GM23338 (cell line): ENCODE results near the gene KCNMA1. TPM values are rescaled to one million over a fixed set of nuclear protein-coding genes. Genes with fewer than 3 reads are reported as not detected.

Experiments used
- ATAC-seq: fragments of 200-7000 bp; cut with Tn5 transposase; 3 replicates; pipeline ENCODE4 v1.9.1; 2020
- DNase-seq: peaks from one replicate; pipeline ENCODE4 v3.0.0-alpha.2; 2015; ENCODE audit warnings: low spot score
- H2AFZ ChIP-seq: fragments of 200-600 bp; sonication (generic); 2 replicates; pipeline ENCODE4 v1.8.0; 2016; ENCODE audit warnings: antibody characterized with exemption, mild to moderate bottlenecking, moderate library complexity
- H3F3A ChIP-seq: fragments of 200-600 bp; sonication (generic); replicated peaks from 2 replicates; pipeline ENCODE4 v1.8.0; 2017; ENCODE audit warnings: antibody characterized with exemption, mixed run types, low read depth
- H3K27ac ChIP-seq: fragments of 200-600 bp; sonication (generic); 2 replicates; pipeline ENCODE4 v1.6.1; 2016; ENCODE audit warnings: low read depth
- H3K27me3 ChIP-seq: fragments of 200-600 bp; sonication (generic); 2 replicates; pipeline ENCODE4 v1.8.0; 2016; ENCODE audit warnings: mild to moderate bottlenecking, mixed run types, moderate library complexity; ENCODE audit not compliant: insufficient read depth
- H3K36me3 ChIP-seq: fragments of 200-600 bp; sonication (generic); 2 replicates; pipeline ENCODE4 v1.8.0; 2016; ENCODE audit warnings: mild to moderate bottlenecking; ENCODE audit not compliant: insufficient read depth
- H3K4me1 ChIP-seq: fragments of 200-600 bp; sonication (generic); 2 replicates; pipeline ENCODE4 v1.8.0; 2016; ENCODE audit warnings: mild to moderate bottlenecking, moderate library complexity; ENCODE audit not compliant: insufficient read depth
- H3K4me2 ChIP-seq: fragments of 200-600 bp; sonication (generic); 2 replicates; pipeline ENCODE4 v1.7.1; 2017; ENCODE audit warnings: mixed run types
- H3K4me3 ChIP-seq: fragments of 200-600 bp; sonication (generic); 2 replicates; pipeline ENCODE4 v1.6.1; 2016; ENCODE audit warnings: mixed run types
- H3K79me2 ChIP-seq: fragments of 200-600 bp; sonication (generic); replicated peaks from 2 replicates; pipeline ENCODE4 v1.8.0; 2017; ENCODE audit warnings: mild to moderate bottlenecking; ENCODE audit not compliant: insufficient read depth
- H3K9me2 ChIP-seq: fragments of 200-600 bp; sonication (generic); 2 replicates; pipeline ENCODE4 v1.8.0; 2017; ENCODE audit not compliant: insufficient read depth
- H4K20me1 ChIP-seq: fragments of 200-600 bp; sonication (generic); replicated peaks from 2 replicates; pipeline ENCODE4 v1.8.0; 2017; ENCODE audit warnings: mild to moderate bottlenecking; ENCODE audit not compliant: insufficient read depth
- H3K27ac Mint-ChIP-seq: 2 replicates; pipeline ENCODE4 v1.8.0; 2020; ENCODE audit warnings: inconsistent platforms, mild to moderate bottlenecking, moderate library complexity, mixed read lengths
- H3K27me3 Mint-ChIP-seq: 3 replicates; pipeline ENCODE4 v1.8.0; 2022; ENCODE audit warnings: low read depth, mild to moderate bottlenecking, moderate library complexity, mixed read lengths, inconsistent platforms; ENCODE audit not compliant: insufficient read depth, poor library complexity
- H3K36me3 Mint-ChIP-seq: 3 replicates; pipeline ENCODE4 v1.8.0; 2021; ENCODE audit warnings: low read depth, mild to moderate bottlenecking, inconsistent platforms, moderate library complexity, mixed read lengths
- H3K4me1 Mint-ChIP-seq: 3 replicates; pipeline ENCODE4 v1.8.0; 2020; ENCODE audit warnings: mild to moderate bottlenecking, inconsistent platforms, mixed read lengths
- H3K4me3 Mint-ChIP-seq: 3 replicates; pipeline ENCODE4 v1.8.0; 2021; ENCODE audit warnings: moderate library complexity, mild to moderate bottlenecking, inconsistent platforms, mixed read lengths
- H3K9me3 Mint-ChIP-seq: 3 replicates; pipeline ENCODE4 v1.8.0; 2020; ENCODE audit warnings: moderate library complexity, mild to moderate bottlenecking, inconsistent platforms, mixed read lengths
- CREB1 ChIP-seq: fragments of 250-450 bp; sonication (Bioruptor Pico); IDR thresholded peaks from 2 replicates; pipeline ENCODE4 v1.5.0; 2020; ENCODE audit warnings: low read depth, mild to moderate bottlenecking, moderate library complexity
- EZH2 ChIP-seq: fragments of 200-600 bp; sonication (generic); IDR thresholded peaks from one replicate; pipeline ENCODE4 v1.8.0; 2017; ENCODE audit warnings: antibody characterized with exemption, mild to moderate bottlenecking, low read depth; ENCODE audit not compliant: unreplicated experiment
- EZH2phosphoT487 ChIP-seq: fragments of 200-600 bp; sonication (generic); IDR thresholded peaks from one replicate; pipeline ENCODE4 v1.8.1; 2018; ENCODE audit warnings: antibody characterized with exemption; ENCODE audit not compliant: unreplicated experiment
- JUNB ChIP-seq: IDR thresholded peaks from one replicate; pipeline ENCODE4 v1.6.1; 2016; ENCODE audit warnings: antibody characterized with exemption; ENCODE audit not compliant: unreplicated experiment
- POLR2AphosphoS5 ChIP-seq: IDR thresholded peaks from 2 replicates; pipeline ENCODE4 v1.6.1; 2016; ENCODE audit warnings: antibody characterized with exemption, low read depth
- STAT1 ChIP-seq: IDR thresholded peaks from one replicate; pipeline ENCODE4 v1.6.1; 2016; ENCODE audit warnings: antibody characterized with exemption; ENCODE audit not compliant: unreplicated experiment
- ZNF114 ChIP-seq: fragments of 250-450 bp; sonication (Bioruptor Pico); IDR thresholded peaks from 2 replicates; pipeline ENCODE4 v1.5.0; 2020; ENCODE audit warnings: mild to moderate bottlenecking, moderate library complexity
- ZNF331 ChIP-seq: fragments of 250-450 bp; sonication (Bioruptor Pico); IDR thresholded peaks from 2 replicates; pipeline ENCODE4 v1.5.0; 2020; ENCODE audit warnings: low read depth, mild to moderate bottlenecking, moderate library complexity
- polyA plus RNA-seq: library from polyadenylated mRNA; unstranded; fragments of >200 nt; fragmentation: Nextera tagmentation; extraction: Ambion mirVana; gene quantifications from 2 replicates; pipeline ENCODE4 v1.2.1, GENCODE V29; 2016
- total RNA-seq: library from RNA; depleted of rRNA; stranded (reverse); fragments of >200 nt; shearing (Covaris generic); gene quantifications from 2 replicates; pipeline ENCODE4 v1.2.3, GENCODE V29; 2014
- TF ChIP-seq, protein P1 (sequence below), 2 experiments: fragments of 200-600 bp in 1 of 2; sonication (generic) in 1 of 2; conservative IDR thresholded peaks; 2 replicates each; pipeline versions ENCODE4 v1.5.1 to v1.6.1; 2016 to 2017; ENCODE audit warnings: antibody characterized with exemption in 2 of 2, low read depth in 2 of 2, mild to moderate bottlenecking in 2 of 2, moderate library complexity in 1 of 2
- TF ChIP-seq, protein P2 (sequence below): IDR thresholded peaks from 2 replicates; pipeline ENCODE4 v1.6.1; 2016; ENCODE audit warnings: antibody characterized with exemption
- TF ChIP-seq, protein P3 (sequence below): IDR thresholded peaks from one replicate; pipeline ENCODE4 v1.6.1; 2018; ENCODE audit warnings: antibody characterized with exemption; ENCODE audit not compliant: unreplicated experiment
- TF ChIP-seq, protein P4 (sequence below): fragments of 250-450 bp; sonication (Bioruptor Pico); IDR thresholded peaks from 2 replicates; pipeline ENCODE4 v1.5.0; 2020; ENCODE audit warnings: mild to moderate bottlenecking, moderate library complexity

Gene KCNMA1
- total and polyA plus RNA-seq, 2 experiments from 2014 or later: 8.2 to 9.0 TPM

DNA sequence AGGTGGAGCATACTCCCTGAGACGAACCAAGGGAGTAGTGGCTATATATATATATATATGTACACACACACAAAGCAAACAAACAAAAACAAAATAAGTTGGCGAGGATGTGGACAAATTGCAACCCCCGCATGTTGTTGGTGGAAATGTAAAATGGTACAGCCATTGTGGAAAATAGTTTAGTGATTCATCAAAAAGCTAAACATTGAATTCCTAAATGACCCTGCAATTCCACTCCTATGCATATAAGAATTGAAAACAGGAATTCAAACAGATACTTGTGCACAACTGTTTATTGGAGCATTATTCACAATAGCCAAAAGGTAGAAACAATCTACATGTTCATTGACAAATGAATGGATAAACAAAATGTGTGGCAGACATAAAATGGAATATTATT is 407.9 kb downstream of the KCNMA1 start (continued):
- TF ChIP-seq, protein P1, sequence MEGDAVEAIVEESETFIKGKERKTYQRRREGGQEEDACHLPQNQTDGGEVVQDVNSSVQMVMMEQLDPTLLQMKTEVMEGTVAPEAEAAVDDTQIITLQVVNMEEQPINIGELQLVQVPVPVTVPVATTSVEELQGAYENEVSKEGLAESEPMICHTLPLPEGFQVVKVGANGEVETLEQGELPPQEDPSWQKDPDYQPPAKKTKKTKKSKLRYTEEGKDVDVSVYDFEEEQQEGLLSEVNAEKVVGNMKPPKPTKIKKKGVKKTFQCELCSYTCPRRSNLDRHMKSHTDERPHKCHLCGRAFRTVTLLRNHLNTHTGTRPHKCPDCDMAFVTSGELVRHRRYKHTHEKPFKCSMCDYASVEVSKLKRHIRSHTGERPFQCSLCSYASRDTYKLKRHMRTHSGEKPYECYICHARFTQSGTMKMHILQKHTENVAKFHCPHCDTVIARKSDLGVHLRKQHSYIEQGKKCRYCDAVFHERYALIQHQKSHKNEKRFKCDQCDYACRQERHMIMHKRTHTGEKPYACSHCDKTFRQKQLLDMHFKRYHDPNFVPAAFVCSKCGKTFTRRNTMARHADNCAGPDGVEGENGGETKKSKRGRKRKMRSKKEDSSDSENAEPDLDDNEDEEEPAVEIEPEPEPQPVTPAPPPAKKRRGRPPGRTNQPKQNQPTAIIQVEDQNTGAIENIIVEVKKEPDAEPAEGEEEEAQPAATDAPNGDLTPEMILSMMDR (conservative IDR thresholded peaks at IDR 0.05; ENCODE audit: low read depth in 2 of 2): no peak
- no peak for TF ChIP-seq ZNF114 (CRISPR knock-in tag)
- no peak for TF ChIP-seq EZH2
- TF ChIP-seq, protein P2, sequence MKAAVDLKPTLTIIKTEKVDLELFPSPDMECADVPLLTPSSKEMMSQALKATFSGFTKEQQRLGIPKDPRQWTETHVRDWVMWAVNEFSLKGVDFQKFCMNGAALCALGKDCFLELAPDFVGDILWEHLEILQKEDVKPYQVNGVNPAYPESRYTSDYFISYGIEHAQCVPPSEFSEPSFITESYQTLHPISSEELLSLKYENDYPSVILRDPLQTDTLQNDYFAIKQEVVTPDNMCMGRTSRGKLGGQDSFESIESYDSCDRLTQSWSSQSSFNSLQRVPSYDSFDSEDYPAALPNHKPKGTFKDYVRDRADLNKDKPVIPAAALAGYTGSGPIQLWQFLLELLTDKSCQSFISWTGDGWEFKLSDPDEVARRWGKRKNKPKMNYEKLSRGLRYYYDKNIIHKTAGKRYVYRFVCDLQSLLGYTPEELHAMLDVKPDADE: no peak
- no peak for TF ChIP-seq ZNF331 (CRISPR knock-in tag)
- no peak for TF ChIP-seq STAT1
- no peak for TF ChIP-seq CREB1 (CRISPR knock-in tag)
- no peak for TF ChIP-seq JUNB
- TF ChIP-seq, protein P3, sequence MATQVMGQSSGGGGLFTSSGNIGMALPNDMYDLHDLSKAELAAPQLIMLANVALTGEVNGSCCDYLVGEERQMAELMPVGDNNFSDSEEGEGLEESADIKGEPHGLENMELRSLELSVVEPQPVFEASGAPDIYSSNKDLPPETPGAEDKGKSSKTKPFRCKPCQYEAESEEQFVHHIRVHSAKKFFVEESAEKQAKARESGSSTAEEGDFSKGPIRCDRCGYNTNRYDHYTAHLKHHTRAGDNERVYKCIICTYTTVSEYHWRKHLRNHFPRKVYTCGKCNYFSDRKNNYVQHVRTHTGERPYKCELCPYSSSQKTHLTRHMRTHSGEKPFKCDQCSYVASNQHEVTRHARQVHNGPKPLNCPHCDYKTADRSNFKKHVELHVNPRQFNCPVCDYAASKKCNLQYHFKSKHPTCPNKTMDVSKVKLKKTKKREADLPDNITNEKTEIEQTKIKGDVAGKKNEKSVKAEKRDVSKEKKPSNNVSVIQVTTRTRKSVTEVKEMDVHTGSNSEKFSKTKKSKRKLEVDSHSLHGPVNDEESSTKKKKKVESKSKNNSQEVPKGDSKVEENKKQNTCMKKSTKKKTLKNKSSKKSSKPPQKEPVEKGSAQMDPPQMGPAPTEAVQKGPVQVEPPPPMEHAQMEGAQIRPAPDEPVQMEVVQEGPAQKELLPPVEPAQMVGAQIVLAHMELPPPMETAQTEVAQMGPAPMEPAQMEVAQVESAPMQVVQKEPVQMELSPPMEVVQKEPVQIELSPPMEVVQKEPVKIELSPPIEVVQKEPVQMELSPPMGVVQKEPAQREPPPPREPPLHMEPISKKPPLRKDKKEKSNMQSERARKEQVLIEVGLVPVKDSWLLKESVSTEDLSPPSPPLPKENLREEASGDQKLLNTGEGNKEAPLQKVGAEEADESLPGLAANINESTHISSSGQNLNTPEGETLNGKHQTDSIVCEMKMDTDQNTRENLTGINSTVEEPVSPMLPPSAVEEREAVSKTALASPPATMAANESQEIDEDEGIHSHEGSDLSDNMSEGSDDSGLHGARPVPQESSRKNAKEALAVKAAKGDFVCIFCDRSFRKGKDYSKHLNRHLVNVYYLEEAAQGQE: no peak
- no peak for TF ChIP-seq POLR2AphosphoS5
- TF ChIP-seq EZH2phosphoT487: no peak

DNA sequence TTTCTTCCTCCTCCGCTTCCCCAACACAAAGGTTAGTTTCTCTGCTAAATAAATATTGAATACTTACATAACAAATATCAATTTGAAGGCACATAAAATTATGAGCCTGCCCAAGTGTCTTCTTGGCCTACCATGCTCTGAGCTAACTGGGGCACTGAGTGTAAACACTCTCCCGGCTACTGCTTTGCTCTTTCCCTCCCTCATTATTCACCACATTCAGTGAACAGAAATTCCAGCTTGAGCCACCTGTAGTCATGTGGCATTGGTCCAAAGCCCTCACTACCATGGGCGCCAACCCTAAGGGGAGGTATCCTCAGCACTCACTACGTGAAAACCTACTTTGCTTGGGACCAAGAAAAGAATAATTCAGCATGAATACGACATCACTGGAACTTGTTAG is 409.0 kb downstream of the KCNMA1 start:
- ATAC-seq: no peak
- Mint-ChIP-seq H3K27me3 (no peaks in the 10 kb centered on the region), H3K9me3 (peaks cover 1% of the 10 kb centered on the region)
- TF ChIP-seq, protein P4, sequence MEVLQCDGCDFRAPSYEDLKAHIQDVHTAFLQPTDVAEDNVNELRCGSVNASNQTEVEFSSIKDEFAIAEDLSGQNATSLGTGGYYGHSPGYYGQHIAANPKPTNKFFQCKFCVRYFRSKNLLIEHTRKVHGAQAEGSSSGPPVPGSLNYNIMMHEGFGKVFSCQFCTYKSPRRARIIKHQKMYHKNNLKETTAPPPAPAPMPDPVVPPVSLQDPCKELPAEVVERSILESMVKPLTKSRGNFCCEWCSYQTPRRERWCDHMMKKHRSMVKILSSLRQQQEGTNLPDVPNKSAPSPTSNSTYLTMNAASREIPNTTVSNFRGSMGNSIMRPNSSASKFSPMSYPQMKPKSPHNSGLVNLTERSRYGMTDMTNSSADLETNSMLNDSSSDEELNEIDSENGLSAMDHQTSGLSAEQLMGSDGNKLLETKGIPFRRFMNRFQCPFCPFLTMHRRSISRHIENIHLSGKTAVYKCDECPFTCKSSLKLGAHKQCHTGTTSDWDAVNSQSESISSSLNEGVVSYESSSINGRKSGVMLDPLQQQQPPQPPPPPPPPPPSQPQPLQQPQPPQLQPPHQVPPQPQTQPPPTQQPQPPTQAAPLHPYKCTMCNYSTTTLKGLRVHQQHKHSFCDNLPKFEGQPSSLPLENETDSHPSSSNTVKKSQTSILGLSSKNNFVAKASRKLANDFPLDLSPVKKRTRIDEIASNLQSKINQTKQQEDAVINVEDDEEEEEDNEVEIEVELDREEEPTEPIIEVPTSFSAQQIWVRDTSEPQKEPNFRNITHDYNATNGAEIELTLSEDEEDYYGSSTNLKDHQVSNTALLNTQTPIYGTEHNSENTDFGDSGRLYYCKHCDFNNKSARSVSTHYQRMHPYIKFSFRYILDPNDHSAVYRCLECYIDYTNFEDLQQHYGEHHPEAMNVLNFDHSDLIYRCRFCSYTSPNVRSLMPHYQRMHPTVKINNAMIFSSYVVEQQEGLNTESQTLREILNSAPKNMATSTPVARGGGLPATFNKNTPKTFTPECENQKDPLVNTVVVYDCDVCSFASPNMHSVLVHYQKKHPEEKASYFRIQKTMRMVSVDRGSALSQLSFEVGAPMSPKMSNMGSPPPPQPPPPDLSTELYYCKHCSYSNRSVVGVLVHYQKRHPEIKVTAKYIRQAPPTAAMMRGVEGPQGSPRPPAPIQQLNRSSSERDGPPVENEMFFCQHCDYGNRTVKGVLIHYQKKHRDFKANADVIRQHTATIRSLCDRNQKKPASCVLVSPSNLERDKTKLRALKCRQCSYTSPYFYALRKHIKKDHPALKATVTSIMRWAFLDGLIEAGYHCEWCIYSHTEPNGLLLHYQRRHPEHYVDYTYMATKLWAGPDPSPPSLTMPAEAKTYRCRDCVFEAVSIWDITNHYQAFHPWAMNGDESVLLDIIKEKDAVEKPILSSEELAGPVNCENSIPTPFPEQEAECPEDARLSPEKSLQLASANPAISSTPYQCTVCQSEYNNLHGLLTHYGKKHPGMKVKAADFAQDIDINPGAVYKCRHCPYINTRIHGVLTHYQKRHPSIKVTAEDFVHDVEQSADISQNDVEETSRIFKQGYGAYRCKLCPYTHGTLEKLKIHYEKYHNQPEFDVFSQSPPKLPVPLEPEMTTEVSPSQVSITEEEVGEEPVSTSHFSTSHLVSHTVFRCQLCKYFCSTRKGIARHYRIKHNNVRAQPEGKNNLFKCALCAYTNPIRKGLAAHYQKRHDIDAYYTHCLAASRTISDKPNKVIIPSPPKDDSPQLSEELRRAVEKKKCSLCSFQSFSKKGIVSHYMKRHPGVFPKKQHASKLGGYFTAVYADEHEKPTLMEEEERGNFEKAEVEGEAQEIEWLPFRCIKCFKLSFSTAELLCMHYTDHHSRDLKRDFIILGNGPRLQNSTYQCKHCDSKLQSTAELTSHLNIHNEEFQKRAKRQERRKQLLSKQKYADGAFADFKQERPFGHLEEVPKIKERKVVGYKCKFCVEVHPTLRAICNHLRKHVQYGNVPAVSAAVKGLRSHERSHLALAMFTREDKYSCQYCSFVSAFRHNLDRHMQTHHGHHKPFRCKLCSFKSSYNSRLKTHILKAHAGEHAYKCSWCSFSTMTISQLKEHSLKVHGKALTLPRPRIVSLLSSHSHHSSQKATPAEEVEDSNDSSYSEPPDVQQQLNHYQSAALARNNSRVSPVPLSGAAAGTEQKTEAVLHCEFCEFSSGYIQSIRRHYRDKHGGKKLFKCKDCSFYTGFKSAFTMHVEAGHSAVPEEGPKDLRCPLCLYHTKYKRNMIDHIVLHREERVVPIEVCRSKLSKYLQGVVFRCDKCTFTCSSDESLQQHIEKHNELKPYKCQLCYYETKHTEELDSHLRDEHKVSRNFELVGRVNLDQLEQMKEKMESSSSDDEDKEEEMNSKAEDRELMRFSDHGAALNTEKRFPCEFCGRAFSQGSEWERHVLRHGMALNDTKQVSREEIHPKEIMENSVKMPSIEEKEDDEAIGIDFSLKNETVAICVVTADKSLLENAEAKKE (CRISPR knock-in tag): no peak
- TF ChIP-seq POLR2AphosphoS5 (no peak), CREB1 (CRISPR knock-in tag) (no peak)

More for the DNA sequence above, 409.0 kb downstream of the KCNMA1 start:
- H3K4me3 ChIP-seq: no peak overlapping the region
- H3K4me3 Mint-ChIP-seq: no peak overlapping the region
- no peaks in the 10 kb centered on the region for H4K20me1 ChIP-seq
- no peak overlapping the region for H3K27ac Mint-ChIP-seq
- DNase-seq: no peak
- H3K4me2 ChIP-seq: no peak overlapping the region
- no peaks in the 10 kb centered on the region for H3K9me2 ChIP-seq
- no peaks in the 10 kb centered on the region for H3K27me3 ChIP-seq
- no peaks in the 10 kb centered on the region for H3K36me3 ChIP-seq
- no peaks in the 10 kb centered on the region for H3F3A ChIP-seq
- H3K27ac ChIP-seq: no peak overlapping the region
- H3K4me1 ChIP-seq: 0 out of 2 replicates have a peak, but pooled peaks cover 3% of the 10 kb centered on the region
- H3K4me1 Mint-ChIP-seq: peaks cover 7% of the 10 kb centered on the region; the same call in 2 of the 3 replicates
- no peaks in the 10 kb centered on the region for H3K79me2 ChIP-seq
- H2AFZ ChIP-seq: no peak overlapping the region
- no peaks in the 10 kb centered on the region for H3K36me3 Mint-ChIP-seq
